ENCODE results near the gene VWA2.

The VWA2 gene

GRCh38 chr10:114246679-114247305, 7.7 kb downstream of the VWA2 start:
- DNase-seq: no peak

GRCh38 chr10:114250236-114250635, 11.2 kb downstream of the VWA2 start:
- DNase-seq: no peak

GRCh38 chr10:114250716-114251115, 11.7 kb downstream of the VWA2 start:
- no peak for DNase-seq

GRCh38 chr10:114252092-114252491, 13.0 kb downstream of the VWA2 start:
- DNase-seq: no peak

- DNase-seq: no peak
Observed at GRCh38 chr10:114252883-114253282, 13.8 kb downstream of the VWA2 start.

- DNase-seq: no peak
Observed at GRCh38 chr10:114255227-114255626, 16.2 kb downstream of the VWA2 start.

- no peak for DNase-seq
Observed at GRCh38 chr10:114256008-114256765, 17.1 kb downstream of the VWA2 start.

GRCh38 chr10:114256822-114257221, 17.8 kb downstream of the VWA2 start:
- no peak for DNase-seq

- no peak for DNase-seq
Observed at GRCh38 chr10:114257498-114257897, 18.4 kb downstream of the VWA2 start.

GRCh38 chr10:114258274-114258840, 19.3 kb downstream of the VWA2 start:
- no peak for DNase-seq

- no peak for DNase-seq
Observed at GRCh38 chr10:114259824-114260223, 20.8 kb downstream of the VWA2 start.

- no peak for DNase-seq
Observed at GRCh38 chr10:114260366-114260765, 21.3 kb downstream of the VWA2 start.

GRCh38 chr10:114261076-114261475, 22.0 kb downstream of the VWA2 start:
- no peak for DNase-seq

- no peak for DNase-seq
Observed at GRCh38 chr10:114262496-114262895, 23.4 kb downstream of the VWA2 start.

- DNase-seq: no peak
Observed at GRCh38 chr10:114265392-114266053, 26.5 kb downstream of the VWA2 start.

GRCh38 chr10:114266521-114266920, 27.5 kb downstream of the VWA2 start:
- DNase-seq: no peak

- DNase-seq: no peak
Observed at GRCh38 chr10:114271075-114271778, 32.2 kb downstream of the VWA2 start.

- DNase-seq: no peak
Observed at GRCh38 chr10:114271779-114272167, 32.7 kb downstream of the VWA2 start.

GRCh38 chr10:114272696-114273095, 33.6 kb downstream of the VWA2 start:
- DNase-seq: no peak

- DNase-seq: no peak
Observed at GRCh38 chr10:114273910-114274309, 34.9 kb downstream of the VWA2 start.

- DNase-seq: no peak
Observed at GRCh38 chr10:114274616-114275453, 35.8 kb downstream of the VWA2 start.

GRCh38 chr10:114276066-114276465, 37.0 kb downstream of the VWA2 start:
- DNase-seq: no peak

Data from SIG-M5 (cell line).